Astrocyte (in vitro differentiated cells and primary cell): Measurements from ENCODE around the gene ARMH3.

ENCODE experiments used
- CTCF ChIP-seq: IDR thresholded peaks from 2 replicates; pipeline ENCODE4 v1.5.1; 2011; ENCODE audit warnings: low read depth, mild to moderate bottlenecking, inconsistent platforms, low read length, moderate library complexity; ENCODE audit not compliant: insufficient read depth
- EZH2 ChIP-seq: IDR thresholded peaks from 2 replicates; pipeline ENCODE4 v1.6.1; 2012; ENCODE audit warnings: mild to moderate bottlenecking, low read length, inconsistent platforms; ENCODE audit not compliant: insufficient read depth

GRCh38 chr10:101993651-101994200 lies 62.2 kb downstream of the ARMH3 start:
- TF ChIP-seq EZH2 (no peak), CTCF (no peak)
